ENCODE data around the gene MCF2L2. TPM values are rescaled to one million over a fixed set of nuclear protein-coding genes. Genes with fewer than 3 reads are reported as not detected.
A peak's percentile ranks its signal among the peaks of the same experiment; 100 is the strongest.

The MCF2L2 gene
- total RNA-seq, 1 donor, result under 0.01 TPM

DNA sequence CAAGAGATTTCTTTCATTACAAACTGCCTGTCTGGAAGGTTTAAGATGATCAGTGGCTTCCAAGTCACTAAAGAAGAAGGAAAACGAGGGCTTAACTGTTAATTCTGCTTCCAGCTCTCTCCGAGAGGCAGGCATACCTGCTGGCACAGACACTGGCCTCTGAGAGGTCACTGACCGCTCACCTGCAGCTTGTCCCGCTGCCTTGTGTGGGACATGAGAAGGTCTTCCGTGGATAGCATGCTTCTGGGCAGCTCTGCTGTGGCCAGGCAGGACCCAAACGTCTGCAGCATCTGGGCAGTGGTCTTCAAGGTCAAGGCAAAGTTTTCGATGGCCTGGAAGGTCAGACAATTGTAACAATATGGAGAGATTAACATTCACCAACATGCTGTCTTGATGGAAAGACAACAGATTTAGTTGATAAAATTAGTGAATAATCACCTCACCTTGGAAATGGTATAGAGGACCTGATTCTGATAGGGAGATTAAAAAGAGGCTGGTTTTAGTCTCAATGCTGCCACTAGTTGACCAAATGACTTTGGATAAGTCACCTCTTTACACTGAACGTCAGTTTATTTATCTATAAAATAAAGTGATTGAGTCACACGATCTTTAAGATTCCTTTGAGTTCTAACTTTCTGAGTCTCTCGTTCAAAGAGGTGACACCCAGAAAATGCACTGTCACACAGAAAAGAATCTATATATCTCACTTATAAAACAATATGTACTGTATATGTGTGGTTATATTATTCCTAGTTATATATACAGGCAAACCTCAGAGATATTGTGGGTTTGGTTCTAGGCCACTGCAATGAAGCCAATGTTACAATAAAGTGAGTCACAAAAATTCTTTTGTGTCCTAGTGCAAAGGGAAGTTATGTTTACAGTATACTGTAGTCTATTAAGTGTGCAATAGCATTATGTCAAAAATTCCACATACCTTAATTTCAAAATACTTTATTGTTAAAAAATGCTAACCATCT is 110.2 kb downstream of the MCF2L2 start:
- no peak overlapping the region for H2AFZ ChIP-seq (ENCODE audit: low read length)
- DNase-seq (ENCODE audit: insufficient read length, low spot score, missing footprints), result no peak
- peaks cover 3% of the 10 kb centered on the region for H3K4me1 ChIP-seq (ENCODE audit: insufficient read depth, low read length)
- no peaks in the 10 kb centered on the region for H3K36me3 ChIP-seq (ENCODE audit: insufficient read depth, low read length)
- H3K4me3 ChIP-seq (ENCODE audit: insufficient read depth, low read length), result no peak overlapping the region
- no peaks in the 10 kb centered on the region for H3K27me3 ChIP-seq (ENCODE audit: insufficient read depth, low read length)
- no peak for TF ChIP-seq CTCF (IDR thresholded peaks at IDR 0.05; ENCODE audit: extremely low read depth, low read depth, low read length)
- H3K4me2 ChIP-seq (ENCODE audit: insufficient read depth, low read length), result peak overlapping the region; percentile 1
- no peaks in the 10 kb centered on the region for H4K20me1 ChIP-seq (ENCODE audit: insufficient read depth, low read length)
- no peaks in the 10 kb centered on the region for H3K9me3 ChIP-seq (ENCODE audit: low read depth, low read length)
- H3K27ac ChIP-seq (ENCODE audit: low read depth, low read length), result no peak overlapping the region
- no peaks in the 10 kb centered on the region for H3K79me2 ChIP-seq (ENCODE audit: insufficient read depth, low read length)

GRCh38 chr3:183317271-183317670 is 111.1 kb downstream of the MCF2L2 start:
- Histone ChIP-seq H2AFZ (ENCODE audit: low read length) (no peak overlapping the region), H4K20me1 (ENCODE audit: insufficient read depth, low read length) (no peaks in the 10 kb centered on the region), H3K9me3 (ENCODE audit: low read depth, low read length) (no peaks in the 10 kb centered on the region), H3K36me3 (ENCODE audit: insufficient read depth, low read length) (no peaks in the 10 kb centered on the region), H3K27ac (ENCODE audit: low read depth, low read length) (no peak overlapping the region), H3K79me2 (ENCODE audit: insufficient read depth, low read length) (no peaks in the 10 kb centered on the region), H3K4me1 (ENCODE audit: insufficient read depth, low read length) (peaks cover 3% of the 10 kb centered on the region), H3K4me3 (ENCODE audit: insufficient read depth, low read length) (no peak overlapping the region), H3K4me2 (ENCODE audit: insufficient read depth, low read length) (no peak overlapping the region), H3K27me3 (ENCODE audit: insufficient read depth, low read length) (no peaks in the 10 kb centered on the region)
- TF ChIP-seq CTCF (IDR thresholded peaks at IDR 0.05; ENCODE audit: extremely low read depth, low read depth, low read length), result no peak
- DNase-seq (ENCODE audit: insufficient read length, low spot score, missing footprints), result no peak

DNA sequence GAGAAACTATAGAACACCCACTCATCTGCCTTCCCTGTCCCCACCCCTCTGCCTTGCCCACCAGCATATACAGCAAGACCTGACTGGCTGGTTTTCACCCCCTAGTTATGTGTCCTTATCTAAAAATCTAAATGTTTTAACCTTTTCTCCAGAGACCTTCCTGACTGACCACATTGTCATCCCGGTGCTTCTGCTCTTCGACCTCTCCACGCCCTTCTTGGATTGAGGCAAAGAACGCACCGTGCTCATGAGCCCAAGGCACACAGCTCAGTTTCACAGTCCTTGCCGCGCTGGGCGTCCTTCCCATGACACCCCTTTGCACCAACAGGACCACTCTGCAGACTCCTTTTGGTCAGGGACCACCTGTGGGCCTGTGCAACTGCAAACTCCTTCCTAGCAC is 112.7 kb downstream of the MCF2L2 start:
- no peak overlapping the region for H3K4me2 ChIP-seq (ENCODE audit: insufficient read depth, low read length)
- H2AFZ ChIP-seq (ENCODE audit: low read length), result no peak overlapping the region
- H3K4me3 ChIP-seq (ENCODE audit: insufficient read depth, low read length), result no peak overlapping the region
- no peak overlapping the region for H3K27ac ChIP-seq (ENCODE audit: low read depth, low read length)
- DNase-seq (ENCODE audit: insufficient read length, low spot score, missing footprints), result no peak
- no peaks in the 10 kb centered on the region for H3K9me3 ChIP-seq (ENCODE audit: low read depth, low read length)
- no peaks in the 10 kb centered on the region for H3K27me3 ChIP-seq (ENCODE audit: insufficient read depth, low read length)
- H3K79me2 ChIP-seq (ENCODE audit: insufficient read depth, low read length), result no peaks in the 10 kb centered on the region
- H3K4me1 ChIP-seq (ENCODE audit: insufficient read depth, low read length), result peaks cover 3% of the 10 kb centered on the region
- TF ChIP-seq CTCF (IDR thresholded peaks at IDR 0.05; ENCODE audit: extremely low read depth, low read depth, low read length), result no peak
- no peaks in the 10 kb centered on the region for H3K36me3 ChIP-seq (ENCODE audit: insufficient read depth, low read length)
- no peaks in the 10 kb centered on the region for H4K20me1 ChIP-seq (ENCODE audit: insufficient read depth, low read length)

- H3K36me3 ChIP-seq (ENCODE audit: insufficient read depth, low read length), result no peaks in the 10 kb centered on the region
- TF ChIP-seq CTCF (IDR thresholded peaks at IDR 0.05; ENCODE audit: extremely low read depth, low read depth, low read length), result no peak
Measured at GRCh38 chr3:183313764-183314163, 114.7 kb downstream of the MCF2L2 start.

More at GRCh38 chr3:183313764-183314163, 114.7 kb downstream of the MCF2L2 start:
- Histone ChIP-seq H2AFZ (ENCODE audit: low read length) (no peak overlapping the region), H3K79me2 (ENCODE audit: insufficient read depth, low read length) (no peaks in the 10 kb centered on the region), H3K4me2 (ENCODE audit: insufficient read depth, low read length) (no peak overlapping the region), H3K4me1 (ENCODE audit: insufficient read depth, low read length) (peaks cover 3% of the 10 kb centered on the region), H3K9me3 (ENCODE audit: low read depth, low read length) (no peaks in the 10 kb centered on the region), H3K27ac (ENCODE audit: low read depth, low read length) (no peak overlapping the region), H4K20me1 (ENCODE audit: insufficient read depth, low read length) (no peaks in the 10 kb centered on the region), H3K4me3 (ENCODE audit: insufficient read depth, low read length) (no peak overlapping the region), H3K27me3 (ENCODE audit: insufficient read depth, low read length) (peaks cover 5% of the 10 kb centered on the region)
- DNase-seq (ENCODE audit: insufficient read length, low spot score, missing footprints), result no peak

Measured in osteoblast (primary cell).